Measurements from ENCODE around the gene IQSEC1.

Gene IQSEC1

DNA sequence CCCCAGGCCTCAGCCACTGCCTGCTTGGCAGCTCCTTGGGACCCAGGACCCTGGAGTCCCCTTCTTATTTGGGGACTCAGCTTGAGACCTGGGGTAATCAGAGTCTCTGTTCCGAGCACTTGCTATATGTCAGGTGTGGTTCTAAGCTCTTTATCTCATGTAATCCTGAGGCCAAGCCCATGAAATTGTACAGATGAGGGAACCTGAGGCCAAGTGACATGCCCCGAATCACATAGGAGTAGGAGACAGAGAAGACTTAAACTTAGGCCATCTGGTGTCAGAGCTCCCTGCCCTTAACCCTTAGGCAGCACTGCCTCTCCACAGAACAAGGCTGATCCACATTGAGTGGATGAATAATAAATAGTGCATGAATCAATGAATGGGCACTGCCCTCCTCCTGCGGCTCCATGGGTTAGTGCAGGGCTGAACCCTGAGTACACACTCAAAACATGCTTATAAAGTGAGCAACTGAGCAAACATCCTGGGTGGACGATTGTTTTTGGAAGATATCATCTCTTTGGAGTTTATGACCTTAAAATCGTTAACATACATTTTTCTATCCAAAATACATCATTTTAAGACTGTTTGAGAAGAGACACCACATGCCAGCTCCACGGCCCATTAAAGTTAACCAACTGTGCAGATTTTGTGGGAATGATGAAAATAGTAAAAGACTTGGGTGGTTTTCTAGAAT, 33.2 kb upstream of the IQSEC1 start:
- DNase-seq (ENCODE audit: low spot score), result no peak

DNA sequence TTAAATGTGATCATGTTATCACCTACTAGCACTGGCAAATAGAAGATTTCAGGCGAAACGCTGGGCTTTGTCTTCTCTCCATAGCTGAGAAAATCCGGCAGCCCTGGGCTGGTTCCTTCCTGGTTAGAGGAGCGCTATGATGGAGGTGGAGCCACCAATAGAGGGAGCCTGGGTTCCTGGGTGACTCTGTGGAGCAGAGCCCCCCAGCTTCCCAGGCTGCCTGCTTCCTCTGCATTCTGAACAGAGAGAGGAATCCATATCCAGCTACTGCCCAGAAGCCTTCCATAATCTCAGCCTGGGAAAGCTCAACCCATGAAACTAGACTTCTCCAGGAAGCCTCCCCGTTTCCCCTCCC, 32.6 kb upstream of the IQSEC1 start:
- no peak for DNase-seq (ENCODE audit: low spot score)

DNA sequence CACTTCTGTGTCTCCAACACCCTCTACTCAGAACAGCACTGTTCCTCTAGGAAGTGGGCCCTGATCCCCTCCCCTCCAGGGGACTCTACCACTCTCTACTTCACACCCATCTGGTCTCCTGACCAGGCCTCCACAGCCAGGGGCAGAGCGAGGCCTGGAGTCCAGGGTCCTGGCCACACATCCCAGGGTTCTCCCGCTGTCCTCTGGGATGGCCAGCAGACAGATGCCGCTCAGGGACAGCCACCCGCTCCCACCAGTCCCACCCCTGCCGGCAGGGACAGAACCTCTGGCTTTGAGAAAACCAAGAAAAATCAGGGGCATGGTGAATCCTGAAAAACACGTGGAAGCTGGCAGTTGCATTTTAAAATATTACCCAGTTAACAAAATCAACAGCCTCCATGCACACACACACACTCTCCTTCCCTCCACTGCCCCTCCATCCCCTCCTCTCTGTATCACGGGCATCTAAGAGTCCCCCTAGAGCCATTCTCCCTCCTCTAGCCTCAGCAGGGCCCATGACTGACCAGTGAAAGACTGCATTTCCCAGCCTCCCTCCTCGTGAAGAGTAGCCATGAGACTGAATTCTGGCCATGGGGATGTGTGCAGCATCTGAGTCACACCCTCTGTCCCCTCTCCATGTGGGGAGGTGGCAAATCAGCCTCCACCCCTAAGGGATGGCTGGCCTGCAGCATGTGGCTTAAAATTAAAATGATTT, 32.1 kb upstream of the IQSEC1 start:
- DNase-seq (ENCODE audit: low spot score), result no peak

DNA sequence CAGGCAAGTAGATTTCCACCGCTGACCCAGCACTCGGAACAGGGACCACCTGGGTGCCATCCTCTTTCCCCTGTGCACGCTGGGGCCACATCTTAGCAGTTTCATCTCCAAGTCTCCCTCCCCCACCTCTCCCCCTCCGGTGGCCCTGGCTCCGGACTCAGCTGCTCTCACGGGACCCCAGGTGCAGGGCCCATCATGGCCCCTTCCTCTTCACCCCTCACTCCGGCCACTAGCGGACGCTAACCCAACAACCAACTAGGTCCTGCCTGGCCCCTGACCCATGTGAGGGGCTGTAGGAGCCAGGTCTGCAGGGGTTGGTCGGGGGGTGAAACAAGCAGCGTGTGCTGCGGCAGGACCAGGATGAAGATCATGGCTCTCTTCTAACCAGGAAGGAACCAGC, 31.3 kb upstream of the IQSEC1 start:
- no peak for DNase-seq (ENCODE audit: low spot score)

DNA sequence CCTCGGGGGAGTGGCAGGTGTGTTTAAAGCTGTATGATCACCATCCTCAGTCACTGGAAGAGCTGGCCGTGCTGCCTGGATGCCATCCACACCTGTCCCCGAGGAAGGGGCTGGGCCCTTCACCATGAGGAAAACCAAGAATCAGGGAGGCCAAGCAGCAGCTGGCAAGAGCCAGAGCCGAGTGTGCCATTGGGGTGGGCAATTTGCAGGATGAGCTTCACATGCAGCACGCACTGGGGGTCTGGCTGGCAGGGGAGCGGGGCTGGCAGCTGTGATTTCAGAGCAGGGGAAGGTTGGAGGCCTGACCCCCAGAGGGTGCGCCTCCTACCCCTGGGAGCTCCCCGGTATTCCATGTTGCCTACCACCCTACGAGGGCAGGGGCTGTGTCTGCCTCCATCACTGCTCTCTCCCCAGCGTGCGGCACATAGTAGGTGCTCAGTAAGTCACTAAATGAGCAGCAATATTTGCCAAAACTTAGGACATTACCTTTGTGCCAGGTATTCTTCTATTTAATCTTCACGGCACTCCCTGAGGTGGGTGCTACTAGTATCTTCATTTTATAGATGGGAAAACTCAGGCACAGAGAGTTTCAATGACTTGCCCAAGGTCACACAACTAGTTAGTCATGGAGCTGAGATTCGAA, 30.3 kb upstream of the IQSEC1 start:
- DNase-seq (ENCODE audit: low spot score), result no peak

- no peak for DNase-seq (ENCODE audit: low spot score)
Observed at GRCh38 chr3:13102386-13103345, 29.4 kb upstream of the IQSEC1 start.

GRCh38 chr3:13099707-13100106, 26.5 kb upstream of the IQSEC1 start:
- no peak for DNase-seq (ENCODE audit: low spot score)

- no peak for DNase-seq (ENCODE audit: low spot score)
Observed at GRCh38 chr3:13098192-13098988, 25.2 kb upstream of the IQSEC1 start.

DNA sequence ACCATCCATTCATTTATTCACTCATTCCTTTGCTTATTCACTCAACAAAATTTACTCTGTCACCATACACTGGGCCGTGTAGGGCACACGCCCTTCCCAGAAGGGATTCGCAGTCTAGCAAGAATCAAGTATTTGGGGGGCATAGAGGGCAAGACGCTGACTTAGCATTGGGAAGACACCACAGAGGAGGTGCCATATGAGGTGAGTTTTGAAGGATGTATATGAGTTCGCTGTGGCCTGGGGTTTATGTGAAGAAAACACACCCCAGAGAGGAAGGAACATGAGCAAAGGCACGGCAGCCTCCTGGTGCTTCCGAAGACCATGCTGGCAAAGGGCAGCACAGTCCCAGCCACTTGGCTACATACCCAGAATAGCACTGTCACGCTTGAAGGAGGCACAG, 23.1 kb upstream of the IQSEC1 start:
- no peak for DNase-seq (ENCODE audit: low spot score)

DNA sequence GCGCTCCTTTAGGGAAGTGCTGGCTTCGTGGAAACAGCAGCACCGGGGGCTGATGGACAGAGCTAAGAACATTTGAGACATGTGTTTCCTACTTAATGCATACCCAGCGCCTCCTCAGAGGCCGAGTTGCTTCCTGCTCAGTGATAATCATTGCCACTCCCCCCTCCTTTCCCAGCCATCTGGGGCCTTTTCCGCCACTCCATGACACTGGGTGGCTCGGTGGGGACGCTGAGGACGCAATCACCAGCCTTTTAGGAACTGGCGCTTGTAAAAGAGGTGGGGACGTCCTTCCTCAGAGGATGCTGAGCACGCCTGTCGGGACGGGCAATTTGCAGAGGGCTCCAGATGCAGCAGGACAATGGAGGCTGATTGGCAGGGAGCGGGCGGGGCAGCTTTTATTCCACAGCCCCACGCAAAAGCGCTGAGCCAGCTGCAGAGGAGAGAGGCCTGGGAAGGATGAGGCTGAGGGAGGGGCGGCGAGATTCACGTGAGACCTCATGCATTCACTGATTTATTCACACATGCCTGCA, 22.2 kb upstream of the IQSEC1 start:
- no peak for DNase-seq (ENCODE audit: low spot score)

GRCh38 chr3:13093687-13094086, 20.5 kb upstream of the IQSEC1 start:
- no peak for DNase-seq (ENCODE audit: low spot score)

DNA sequence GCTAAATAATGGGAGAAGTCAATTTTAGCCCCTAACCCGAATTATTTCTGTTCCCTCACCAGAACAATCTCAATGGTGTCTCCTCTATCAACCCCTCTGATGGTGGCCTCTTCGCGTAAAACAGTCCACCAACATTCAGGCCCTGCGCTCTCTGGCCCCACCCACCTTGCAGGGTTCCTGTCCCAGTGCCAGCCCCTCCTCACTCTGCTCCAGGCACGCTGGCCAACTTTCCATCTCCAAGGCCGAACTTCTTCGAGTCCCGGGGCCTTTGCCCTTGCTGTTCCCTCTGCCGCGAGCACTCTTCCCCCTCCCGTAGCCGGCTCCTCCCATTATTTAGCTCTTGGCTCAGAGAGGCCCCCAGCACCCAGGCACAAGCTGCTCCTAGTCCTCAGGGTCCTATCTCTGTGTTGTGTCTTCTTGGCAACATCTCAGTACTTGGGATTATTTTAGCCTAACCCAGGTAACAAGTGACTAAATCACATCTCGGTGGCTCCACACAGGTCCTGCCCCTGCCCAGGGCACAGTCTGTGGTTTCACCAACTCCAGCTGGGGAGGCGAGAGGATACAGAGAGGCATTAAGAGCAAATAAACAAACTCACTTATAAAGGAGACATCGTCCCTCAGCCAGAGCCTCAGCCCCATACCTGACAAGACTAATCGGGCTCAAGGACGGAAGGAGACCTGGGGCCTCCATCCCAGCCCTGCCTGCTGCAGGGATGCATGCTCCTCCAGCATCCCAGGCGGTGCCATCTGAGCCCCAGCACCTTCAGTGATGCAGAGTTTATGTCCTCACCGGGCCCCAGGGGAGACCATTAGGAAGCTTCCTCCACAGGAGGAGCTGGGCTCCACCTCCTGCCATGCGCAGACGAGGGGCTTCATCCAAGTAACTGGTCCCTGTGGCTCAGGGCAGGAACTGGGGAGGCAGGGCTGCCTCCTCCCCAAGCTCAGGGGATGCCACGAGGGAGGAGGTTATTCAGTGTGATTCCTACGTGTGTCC, 19.7 kb upstream of the IQSEC1 start:
- DNase-seq (ENCODE audit: low spot score), result no peak

- peak; percentile 35 for DNase-seq (ENCODE audit: low spot score)
Observed at GRCh38 chr3:13091898-13092611, 18.8 kb upstream of the IQSEC1 start.

DNA sequence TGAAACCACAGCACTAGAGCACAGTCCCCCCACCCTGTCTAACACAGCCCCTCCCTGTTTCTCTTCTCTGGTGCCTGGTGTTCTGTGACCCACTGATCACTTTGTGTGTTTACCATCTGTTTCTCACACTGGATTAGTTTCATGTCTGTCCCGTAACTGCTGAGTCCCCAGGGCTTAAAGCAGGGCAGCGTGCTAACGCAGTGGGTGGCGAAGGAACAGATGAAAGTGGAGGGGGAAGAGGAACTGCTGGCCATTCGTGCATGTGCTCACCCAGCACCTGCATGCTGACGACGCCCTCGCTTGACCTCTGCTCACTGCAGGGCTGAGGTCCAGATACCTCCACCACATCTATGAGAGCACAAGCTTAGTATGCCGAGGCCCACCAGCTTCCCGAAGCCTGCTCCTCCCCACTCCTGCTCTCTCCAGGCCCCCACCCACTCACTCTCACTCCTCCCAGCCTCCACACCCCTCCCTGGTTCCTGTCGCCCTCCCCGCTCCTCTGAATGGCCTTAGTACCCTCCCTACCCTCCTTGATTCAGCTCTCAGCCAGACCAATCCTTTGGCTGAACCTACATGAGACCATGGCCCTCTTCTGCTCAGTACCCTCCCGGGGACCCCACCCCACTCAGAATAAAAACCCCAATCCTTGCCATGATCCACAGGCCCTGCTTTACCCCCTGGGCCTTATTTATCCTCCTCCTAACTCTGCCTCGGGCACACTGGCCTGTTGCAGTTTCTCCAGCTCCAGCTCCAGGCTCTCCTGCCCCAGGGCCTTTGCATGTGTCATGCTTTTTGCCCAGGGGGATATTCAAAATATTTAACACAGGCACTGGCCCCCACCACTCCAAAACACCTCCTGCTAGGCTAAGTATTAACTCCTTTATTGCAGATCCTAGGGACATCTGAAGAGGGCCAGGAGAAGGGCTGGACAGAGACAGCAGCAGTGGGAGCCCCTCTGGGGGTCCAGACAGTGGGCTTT, 15.1 kb upstream of the IQSEC1 start:
- DNase-seq (ENCODE audit: low spot score), result no peak

DNA sequence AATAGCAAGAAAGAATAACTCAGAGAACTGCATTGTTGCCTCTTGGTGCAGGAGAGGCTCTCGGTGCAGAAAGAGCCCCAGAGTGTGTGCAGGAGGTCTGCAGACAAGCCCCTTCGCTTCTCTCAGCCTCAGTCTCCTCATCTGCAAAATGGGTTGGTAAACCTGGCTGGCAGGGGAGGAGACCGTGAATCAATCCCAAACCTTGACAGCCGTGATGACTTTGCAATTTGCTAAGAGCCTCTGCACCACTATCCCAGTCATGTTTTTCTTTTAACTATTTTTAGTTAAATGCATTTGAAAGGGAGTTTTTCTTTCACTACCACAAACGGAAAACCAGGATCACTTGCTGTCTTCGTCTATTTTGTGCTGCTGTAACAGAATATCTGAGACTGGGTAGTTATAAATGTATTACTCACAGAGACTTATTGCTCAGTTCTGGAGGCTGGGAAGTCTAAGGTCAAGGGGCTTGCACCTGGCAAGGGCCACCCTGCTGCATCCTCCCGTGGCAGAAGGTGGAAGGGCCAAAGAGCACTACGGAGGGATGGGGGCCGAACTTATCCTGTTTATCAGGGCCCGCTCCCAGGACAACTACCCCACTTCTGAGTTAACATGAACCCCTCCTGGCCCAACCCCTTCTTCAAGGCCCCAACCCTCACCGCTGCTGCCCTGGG, 14.2 kb upstream of the IQSEC1 start:
- no peak for DNase-seq (ENCODE audit: low spot score)

- DNase-seq (ENCODE audit: low spot score), result no peak
Observed at GRCh38 chr3:13086531-13086981, 13.3 kb upstream of the IQSEC1 start.

- DNase-seq (ENCODE audit: low spot score), result no peak
Observed at GRCh38 chr3:13085846-13086179, 12.6 kb upstream of the IQSEC1 start.
